ENCODE measurements around the gene SRPRB.

SRPRB gene

DNA sequence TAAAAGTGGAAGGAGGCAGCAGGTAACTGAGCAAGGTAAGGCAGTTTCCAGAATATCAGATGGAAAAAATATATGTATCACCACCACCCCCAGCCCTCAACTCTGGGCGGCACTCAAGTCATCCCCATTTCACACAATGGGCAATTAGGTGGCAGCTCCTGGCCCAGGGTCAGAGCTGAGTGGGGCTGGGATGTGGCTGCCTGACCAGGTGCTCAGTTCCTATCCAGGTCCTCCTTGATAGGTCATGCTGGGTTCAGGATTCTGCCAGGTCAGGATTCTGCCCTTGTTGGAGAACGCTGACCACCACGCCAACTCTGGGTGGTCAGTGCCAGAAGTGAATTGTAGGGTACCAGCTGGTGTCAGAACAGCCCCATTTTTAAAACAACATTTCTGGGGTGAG, 60.5 kb downstream of the SRPRB start:
- no peak for DNase-seq (ENCODE audit: extremely low read depth, insufficient read length)
- Histone ChIP-seq H3K36me3 (ENCODE audit: control insufficient read depth, insufficient read depth, low read length) (no peaks in the 10 kb centered on the region), H3K4me3 (replicated peaks; ENCODE audit: low read depth, low read length) (no peak overlapping the region), H3K27me3 (replicated peaks; ENCODE audit: control insufficient read depth, insufficient read depth, low read length) (peaks cover 3% of the 10 kb centered on the region; the same call in 1 of the 2 replicates)
- TF ChIP-seq, protein P1, sequence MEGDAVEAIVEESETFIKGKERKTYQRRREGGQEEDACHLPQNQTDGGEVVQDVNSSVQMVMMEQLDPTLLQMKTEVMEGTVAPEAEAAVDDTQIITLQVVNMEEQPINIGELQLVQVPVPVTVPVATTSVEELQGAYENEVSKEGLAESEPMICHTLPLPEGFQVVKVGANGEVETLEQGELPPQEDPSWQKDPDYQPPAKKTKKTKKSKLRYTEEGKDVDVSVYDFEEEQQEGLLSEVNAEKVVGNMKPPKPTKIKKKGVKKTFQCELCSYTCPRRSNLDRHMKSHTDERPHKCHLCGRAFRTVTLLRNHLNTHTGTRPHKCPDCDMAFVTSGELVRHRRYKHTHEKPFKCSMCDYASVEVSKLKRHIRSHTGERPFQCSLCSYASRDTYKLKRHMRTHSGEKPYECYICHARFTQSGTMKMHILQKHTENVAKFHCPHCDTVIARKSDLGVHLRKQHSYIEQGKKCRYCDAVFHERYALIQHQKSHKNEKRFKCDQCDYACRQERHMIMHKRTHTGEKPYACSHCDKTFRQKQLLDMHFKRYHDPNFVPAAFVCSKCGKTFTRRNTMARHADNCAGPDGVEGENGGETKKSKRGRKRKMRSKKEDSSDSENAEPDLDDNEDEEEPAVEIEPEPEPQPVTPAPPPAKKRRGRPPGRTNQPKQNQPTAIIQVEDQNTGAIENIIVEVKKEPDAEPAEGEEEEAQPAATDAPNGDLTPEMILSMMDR (IDR thresholded peaks at IDR 0.05; ENCODE audit: insufficient read depth, low read length, poor library complexity, severe bottlenecking) = no peak

DNA sequence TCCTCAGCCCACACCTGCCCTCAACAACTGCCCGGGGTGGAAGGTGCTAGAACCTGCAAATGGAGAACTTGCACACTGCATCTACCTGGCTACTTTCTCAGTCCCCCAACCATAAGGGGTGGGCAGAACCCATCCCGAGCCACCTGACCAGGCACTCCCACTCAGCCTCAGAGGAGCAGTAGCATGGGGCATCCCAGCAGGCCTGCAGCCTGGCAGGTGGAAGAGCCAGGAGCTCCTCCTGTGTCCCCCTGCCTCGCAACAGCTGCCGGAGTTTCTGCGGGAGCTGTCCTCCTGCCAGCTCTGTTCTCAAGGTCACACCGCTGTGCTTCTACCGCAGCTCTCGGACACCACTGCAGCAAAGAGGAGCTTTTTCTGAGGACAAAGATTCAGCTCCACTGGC, 62.6 kb downstream of the SRPRB start:
- DNase-seq (ENCODE audit: extremely low read depth, insufficient read length) = no peak
- TF ChIP-seq, protein P1 (IDR thresholded peaks at IDR 0.05; ENCODE audit: insufficient read depth, low read length, poor library complexity, severe bottlenecking) = no peak

DNA sequence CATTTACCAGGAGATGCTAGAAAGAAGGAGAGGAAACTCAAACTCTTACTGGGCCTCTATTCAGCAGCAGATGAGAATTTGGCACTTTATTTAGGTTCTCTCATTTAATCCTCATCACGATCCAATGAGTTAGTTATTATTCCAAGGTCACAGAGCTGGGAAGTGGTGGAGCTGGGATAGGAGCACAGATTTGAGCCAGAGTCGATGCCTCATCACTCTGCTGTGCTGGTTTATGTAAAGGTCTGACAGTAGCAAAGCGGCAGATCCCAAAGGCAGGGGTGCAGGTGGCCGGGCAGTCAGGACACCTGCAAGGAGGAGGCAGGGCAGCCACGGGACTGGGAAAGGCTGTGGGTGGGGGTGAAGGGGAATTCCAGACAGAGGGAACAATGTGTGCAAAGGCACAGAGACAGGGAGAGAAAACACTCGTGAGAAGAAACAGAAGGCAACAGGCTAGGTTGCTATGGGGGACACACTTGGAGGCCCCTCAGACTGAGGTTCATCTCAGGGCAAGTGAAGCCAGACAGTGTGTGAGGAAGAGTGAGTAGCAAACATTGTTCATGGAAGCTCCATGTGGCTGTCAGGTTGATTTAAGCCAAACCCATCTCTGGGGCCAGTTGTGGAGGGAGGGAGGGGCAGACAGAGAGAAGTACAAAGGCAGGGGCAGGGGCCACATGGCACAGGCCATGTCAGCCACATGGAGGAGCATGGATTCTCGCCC, 63.3 kb downstream of the SRPRB start:
- TF ChIP-seq, protein P1 (IDR thresholded peaks at IDR 0.05; ENCODE audit: insufficient read depth, low read length, poor library complexity, severe bottlenecking) = no peak
- H3K27me3 ChIP-seq (replicated peaks; ENCODE audit: control insufficient read depth, insufficient read depth, low read length) = peaks cover 2% of the 10 kb centered on the region; the same call in 1 of the 2 replicates

More for the DNA sequence above, 62.6 kb downstream of the SRPRB start:
- Histone ChIP-seq H3K27me3 (replicated peaks; ENCODE audit: control insufficient read depth, insufficient read depth, low read length) (peaks cover 3% of the 10 kb centered on the region; the same call in 1 of the 2 replicates), H3K4me3 (replicated peaks; ENCODE audit: low read depth, low read length) (no peak overlapping the region), H3K36me3 (ENCODE audit: control insufficient read depth, insufficient read depth, low read length) (no peaks in the 10 kb centered on the region)

DNA sequence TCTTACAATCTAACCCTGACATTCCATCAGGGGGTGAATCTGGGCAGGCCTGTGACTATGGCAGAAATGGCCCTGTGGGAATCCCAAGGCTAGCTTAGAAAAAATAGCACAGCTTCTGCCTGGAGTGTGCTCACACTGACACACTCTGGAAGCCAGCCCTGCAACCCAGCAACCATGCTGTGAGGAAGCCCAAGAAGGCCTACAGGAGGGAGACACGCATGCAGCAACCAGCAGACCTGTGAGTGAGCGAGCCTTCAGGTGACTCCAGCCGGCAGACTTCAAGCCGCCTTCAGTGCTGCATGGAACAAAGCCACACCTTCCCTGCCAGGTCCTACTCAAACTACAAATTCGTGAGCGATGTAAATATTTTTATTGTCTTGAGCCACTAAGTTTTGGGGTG, 64.0 kb downstream of the SRPRB start:
- no peak overlapping the region for H3K4me3 ChIP-seq (replicated peaks; ENCODE audit: low read depth, low read length)

More for the DNA sequence above, 63.3 kb downstream of the SRPRB start:
- Histone ChIP-seq H3K36me3 (ENCODE audit: control insufficient read depth, insufficient read depth, low read length) (no peaks in the 10 kb centered on the region), H3K4me3 (replicated peaks; ENCODE audit: low read depth, low read length) (no peak overlapping the region)
- no peak for DNase-seq (ENCODE audit: extremely low read depth, insufficient read length)

DNA sequence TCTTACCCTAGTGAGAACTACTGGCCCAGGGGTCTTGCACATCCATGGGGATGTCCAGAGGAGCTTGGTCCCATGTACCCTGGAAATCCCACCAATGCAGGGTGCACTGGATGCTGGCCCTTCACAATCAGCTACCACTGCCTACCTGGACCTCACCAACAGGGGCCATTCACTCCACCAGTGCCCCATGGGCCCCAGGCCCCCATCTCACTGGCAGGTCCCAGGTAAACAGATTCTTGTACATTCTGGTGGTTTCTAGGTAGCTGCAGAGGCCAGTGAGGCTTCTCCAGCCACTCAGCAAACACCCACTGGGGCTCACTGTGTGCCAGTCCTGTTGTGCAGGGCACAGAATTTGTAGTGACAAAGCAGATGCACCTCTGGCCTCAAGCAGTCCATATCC, 65.2 kb downstream of the SRPRB start:
- no peaks in the 10 kb centered on the region for H3K36me3 ChIP-seq (ENCODE audit: control insufficient read depth, insufficient read depth, low read length)
- DNase-seq (ENCODE audit: extremely low read depth, insufficient read length) = no peak
- no peaks in the 10 kb centered on the region for H3K27me3 ChIP-seq (replicated peaks; ENCODE audit: control insufficient read depth, insufficient read depth, low read length)
- no peak overlapping the region for H3K4me3 ChIP-seq (replicated peaks; ENCODE audit: low read depth, low read length)
- TF ChIP-seq, protein P1 (IDR thresholded peaks at IDR 0.05; ENCODE audit: insufficient read depth, low read length, poor library complexity, severe bottlenecking) = no peak

More for the DNA sequence above, 64.0 kb downstream of the SRPRB start:
- DNase-seq (ENCODE audit: extremely low read depth, insufficient read length) = no peak
- TF ChIP-seq, protein P1 (IDR thresholded peaks at IDR 0.05; ENCODE audit: insufficient read depth, low read length, poor library complexity, severe bottlenecking) = no peak
- no peaks in the 10 kb centered on the region for H3K36me3 ChIP-seq (ENCODE audit: control insufficient read depth, insufficient read depth, low read length)
- peaks cover 2% of the 10 kb centered on the region; the same call in 1 of the 2 replicates for H3K27me3 ChIP-seq (replicated peaks; ENCODE audit: control insufficient read depth, insufficient read depth, low read length)
